Limb (tissue), 2 donors: ENCODE results near the gene ALX1.

Experiments used
- DNase-seq, 2 donors: peaks; one replicate each; pipeline ENCODE4 v3.0.0-alpha.2; 2016; ENCODE audit errors: extremely low spot score in 2 of 2

Gene ALX1

GRCh38 chr12:85280165-85280983 is at the start of gene ALX1:
Gene ALX1, plus strand, starts transcription at chr12:85280220. Its CDS starts 42 bp downstream, at chr12:85280262.
- peak; percentile 51 to 78 for DNase-seq

- DNase-seq = no peak
Measured at GRCh38 chr12:85237327-85237726, 42.7 kb upstream of the ALX1 start.

- no peak for DNase-seq
Measured at GRCh38 chr12:85244561-85244960, 35.5 kb upstream of the ALX1 start.

- DNase-seq = no peak
Measured at GRCh38 chr12:85253853-85254252, 26.2 kb upstream of the ALX1 start.

GRCh38 chr12:85257671-85258070 is 22.3 kb upstream of the ALX1 start:
- no peak for DNase-seq

- no peak for DNase-seq
Measured at GRCh38 chr12:85260447-85260846, 19.6 kb upstream of the ALX1 start.

GRCh38 chr12:85260896-85261295 is 19.1 kb upstream of the ALX1 start:
- DNase-seq = no peak

- DNase-seq = no peak
Measured at GRCh38 chr12:85266356-85266755, 13.7 kb upstream of the ALX1 start.

- DNase-seq = peak in 1 of 2 donors; percentile 63
Measured at GRCh38 chr12:85273381-85274314, 6.4 kb upstream of the ALX1 start.

GRCh38 chr12:85274315-85274651 is 5.7 kb upstream of the ALX1 start:
- DNase-seq = no peak

GRCh38 chr12:85275374-85275773 is 4.6 kb upstream of the ALX1 start:
- DNase-seq = no peak

- no peak for DNase-seq
Measured at GRCh38 chr12:85277191-85277590, 2.8 kb upstream of the ALX1 start.

GRCh38 chr12:85277900-85278597 is 2.0 kb upstream of the ALX1 start:
- peak in 1 of 2 donors; percentile 45 for DNase-seq

GRCh38 chr12:85278598-85279448 is 1.2 kb upstream of the ALX1 start:
- peak in 1 of 2 donors; percentile 42 for DNase-seq

- DNase-seq = peak in 1 of 2 donors; percentile 59
Measured at GRCh38 chr12:85279449-85280164, 413 bp upstream of the ALX1 start.

GRCh38 chr12:85280984-85281630 is 1.1 kb downstream of the ALX1 start:
- no peak for DNase-seq

- no peak for DNase-seq
Measured at GRCh38 chr12:85281636-85282312, 1.8 kb downstream of the ALX1 start.

- DNase-seq = no peak
Measured at GRCh38 chr12:85283560-85283959, 3.5 kb downstream of the ALX1 start.

- no peak for DNase-seq
Measured at GRCh38 chr12:85296362-85296761, 16.3 kb downstream of the ALX1 start.
